GM11168 (cell line): ENCODE results near the gene RAD9A.
"Not testable (repeated sequence)": the region's sequence is repeated elsewhere in the genome, so short reads cannot be mapped to it uniquely, and the experiment has no call there.

ENCODE experiments used
- in situ Hi-C: fragments of 300-500 bp; cut with MboI; formaldehyde crosslinking; loops from one replicate; pipeline ENCODE4 v1.12.0; 2022; ENCODE audit warnings: low sequenced_read_pairs; ENCODE audit not compliant: unreplicated experiment

RAD9A gene

GRCh38 chr11:67419325-67420049 lies 27.7 kb downstream of the RAD9A start:
- in situ Hi-C loops, result no loop called here

- in situ Hi-C loops, result no loop called here
These were observed 28.4 kb downstream of the RAD9A start for GRCh38 chr11:67420147-67420645.

GRCh38 chr11:67420646-67421429 lies 29.1 kb downstream of the RAD9A start:
- in situ Hi-C loops, result no loop called here

- in situ Hi-C loops, result no loop called here
These were observed 29.7 kb downstream of the RAD9A start for GRCh38 chr11:67421430-67422031.

DNA sequence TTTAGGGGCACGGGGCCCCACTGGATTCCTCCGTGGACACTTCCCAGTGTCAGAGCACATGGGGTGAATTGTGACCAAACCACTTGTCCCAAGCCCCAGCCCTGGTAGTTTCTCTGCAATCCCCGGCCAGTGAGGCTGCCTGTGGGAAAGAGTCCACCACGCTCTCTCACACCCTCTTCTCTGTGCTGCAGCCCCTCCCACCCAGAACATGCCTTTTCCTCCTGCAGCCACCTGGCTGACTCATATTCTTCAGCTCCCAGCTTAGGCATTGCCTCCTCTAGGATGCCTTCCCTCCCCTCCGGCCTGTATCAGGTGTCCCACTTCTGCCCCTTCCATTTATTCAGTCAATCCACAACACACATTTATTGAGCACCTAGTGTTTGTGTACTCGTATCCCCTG lies 31.1 kb downstream of the RAD9A start:
- in situ Hi-C loops, result no loop called here

DNA sequence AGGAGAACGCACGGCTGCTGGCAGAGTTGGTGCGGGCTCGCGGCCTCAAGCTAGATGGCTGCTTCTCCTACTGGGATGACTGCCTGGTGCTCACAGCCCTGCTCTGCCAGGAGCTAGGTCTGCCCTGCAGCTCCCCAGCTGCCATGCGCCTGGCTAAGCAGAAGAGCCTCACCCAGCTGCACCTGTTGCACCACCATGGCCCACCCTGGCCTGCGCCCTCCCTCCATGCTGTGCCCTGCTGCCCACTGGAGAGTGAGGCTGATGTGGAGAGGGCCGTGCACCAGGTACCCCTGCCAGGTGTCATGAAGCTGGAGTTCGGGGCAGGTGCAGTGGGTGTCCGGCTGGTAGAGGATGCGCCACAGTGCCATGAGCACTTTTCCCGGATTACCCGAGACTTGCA lies 31.7 kb downstream of the RAD9A start:
- in situ Hi-C loops, result no loop called here

- in situ Hi-C loops, result no loop called here
These were observed 32.3 kb downstream of the RAD9A start for GRCh38 chr11:67423891-67424613.

DNA sequence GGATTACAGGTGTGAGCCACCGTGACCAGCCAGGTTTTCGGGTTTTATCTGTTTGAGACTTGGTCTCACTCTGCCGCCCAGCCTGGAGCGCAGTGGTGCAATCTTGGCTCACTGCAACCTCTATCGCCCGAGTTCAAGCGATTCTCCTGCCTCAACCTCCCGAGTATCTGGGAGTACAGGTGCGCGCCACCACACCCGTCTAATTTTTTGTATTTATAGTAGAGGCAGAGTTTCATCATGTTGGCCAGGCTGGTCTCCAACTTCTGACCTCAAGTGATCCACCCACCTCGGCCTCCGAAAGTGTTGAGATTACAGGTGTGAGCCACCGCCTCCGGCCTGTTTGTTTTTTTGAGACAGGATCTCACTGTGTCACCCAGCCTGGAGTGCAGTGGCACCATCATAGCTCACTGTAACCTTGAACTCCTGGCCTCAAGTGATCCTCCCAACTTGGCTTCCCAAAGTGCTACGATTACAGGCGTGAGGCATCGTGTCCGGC lies 35.6 kb downstream of the RAD9A start:
- in situ Hi-C loops, result not testable (repeated sequence)

DNA sequence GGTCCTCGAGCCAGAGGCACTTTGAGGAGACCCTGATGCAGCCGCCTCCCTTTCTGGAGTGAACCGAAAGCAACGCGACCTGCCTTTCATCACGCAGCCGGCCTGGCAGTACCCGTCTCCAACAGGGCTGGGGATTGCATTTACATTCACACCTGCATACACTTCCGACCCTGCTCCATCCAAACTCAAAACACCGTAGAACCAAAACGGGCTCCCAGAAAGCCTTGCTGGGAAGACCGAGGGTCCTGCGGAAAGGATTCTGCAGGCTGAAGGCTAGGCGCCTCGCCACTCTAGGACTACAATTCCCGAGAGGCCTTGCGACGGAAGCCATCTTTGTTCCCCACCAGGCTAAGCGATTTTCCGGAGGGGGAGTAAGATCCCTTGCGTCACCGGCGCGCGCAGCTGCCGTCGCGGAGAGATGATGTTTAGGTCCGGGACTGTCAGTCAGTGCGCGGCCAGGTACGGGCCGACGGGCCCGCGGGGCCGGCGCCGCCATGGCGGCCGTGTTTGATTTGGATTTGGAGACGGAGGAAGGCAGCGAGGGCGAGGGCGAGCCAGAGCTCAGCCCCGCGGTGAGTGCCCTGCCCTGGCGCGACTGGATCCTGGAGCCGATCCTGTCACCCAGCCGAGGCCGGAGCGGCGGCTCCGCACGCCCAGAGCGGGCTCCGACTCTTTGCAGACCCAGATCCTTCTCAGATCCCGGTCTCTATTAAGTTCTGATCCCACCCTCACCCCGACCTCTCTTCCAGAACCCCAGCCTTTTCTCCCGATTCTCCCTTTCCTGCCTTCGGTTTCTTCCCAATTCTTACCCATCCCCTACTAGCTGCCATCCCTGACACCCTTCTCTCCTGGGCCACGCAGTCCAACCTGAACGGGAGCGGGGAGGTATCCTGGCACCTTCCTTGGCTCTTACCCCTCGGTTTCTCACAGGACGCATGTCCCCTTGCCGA lies 36.5 kb downstream of the RAD9A start, which contains the start of gene RPS6KB2:
Gene RPS6KB2, plus strand, starts transcription at position 443 of the 950 bp plus-strand sequence. Its CDS starts 52 bp downstream, at position 495.
- in situ Hi-C loops, result no loop called here

GRCh38 chr11:67429038-67429668 lies 37.4 kb downstream of the RAD9A start:
- in situ Hi-C loops, result no loop called here

DNA sequence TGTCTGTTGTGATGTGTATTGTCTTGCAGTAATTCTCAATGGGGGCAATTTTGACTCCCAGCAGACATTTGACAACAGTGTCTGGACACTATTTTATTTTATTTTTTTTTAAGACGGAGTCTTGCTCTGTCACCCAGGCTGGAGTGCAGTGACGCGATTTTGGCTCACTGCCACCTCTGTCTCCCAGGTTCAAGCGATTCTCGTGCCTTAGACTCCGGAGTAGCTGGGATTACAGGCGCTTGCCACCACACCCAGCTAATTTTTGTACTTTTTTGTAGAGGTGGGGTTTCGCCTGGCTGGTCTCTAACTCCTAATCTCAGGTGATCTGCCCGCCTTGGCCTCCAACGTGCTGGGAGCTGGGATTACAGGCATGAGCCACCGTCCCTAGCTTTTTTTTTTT lies 37.9 kb downstream of the RAD9A start:
- in situ Hi-C loops, result no loop called here

GRCh38 chr11:67431346-67432249 lies 39.8 kb downstream of the RAD9A start:
- in situ Hi-C loops, result no loop called here

DNA sequence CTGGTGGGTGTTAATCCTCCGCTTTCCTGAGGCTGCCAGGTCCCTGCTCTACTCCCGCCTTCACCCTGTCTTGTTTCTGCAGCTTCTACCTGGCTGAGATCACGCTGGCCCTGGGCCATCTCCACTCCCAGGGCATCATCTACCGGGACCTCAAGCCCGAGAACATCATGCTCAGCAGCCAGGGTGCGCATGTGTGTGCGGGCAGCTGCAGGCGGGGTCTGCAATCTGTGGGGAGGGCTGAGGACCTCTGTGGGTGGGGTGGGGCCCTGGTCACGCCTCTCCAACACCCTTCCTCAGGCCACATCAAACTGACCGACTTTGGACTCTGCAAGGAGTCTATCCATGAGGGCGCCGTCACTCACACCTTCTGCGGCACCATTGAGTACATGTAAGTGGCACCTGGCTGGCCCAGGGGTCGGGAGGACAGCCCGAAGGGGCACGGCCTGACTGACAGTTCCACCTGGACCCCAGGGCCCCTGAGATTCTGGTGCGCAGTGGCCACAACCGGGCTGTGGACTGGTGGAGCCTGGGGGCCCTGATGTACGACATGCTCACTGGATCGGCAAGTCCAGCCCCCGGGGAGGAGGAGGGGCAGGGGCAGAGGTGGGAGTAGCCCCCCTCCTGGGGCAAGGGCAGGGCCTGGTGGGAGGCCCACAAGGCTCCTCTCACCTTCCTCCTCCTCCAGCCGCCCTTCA lies 41.0 kb downstream of the RAD9A start:
- in situ Hi-C loops, result no loop called here

GRCh38 chr11:67433536-67434394 lies 42.0 kb downstream of the RAD9A start:
- in situ Hi-C loops, result no loop called here

DNA sequence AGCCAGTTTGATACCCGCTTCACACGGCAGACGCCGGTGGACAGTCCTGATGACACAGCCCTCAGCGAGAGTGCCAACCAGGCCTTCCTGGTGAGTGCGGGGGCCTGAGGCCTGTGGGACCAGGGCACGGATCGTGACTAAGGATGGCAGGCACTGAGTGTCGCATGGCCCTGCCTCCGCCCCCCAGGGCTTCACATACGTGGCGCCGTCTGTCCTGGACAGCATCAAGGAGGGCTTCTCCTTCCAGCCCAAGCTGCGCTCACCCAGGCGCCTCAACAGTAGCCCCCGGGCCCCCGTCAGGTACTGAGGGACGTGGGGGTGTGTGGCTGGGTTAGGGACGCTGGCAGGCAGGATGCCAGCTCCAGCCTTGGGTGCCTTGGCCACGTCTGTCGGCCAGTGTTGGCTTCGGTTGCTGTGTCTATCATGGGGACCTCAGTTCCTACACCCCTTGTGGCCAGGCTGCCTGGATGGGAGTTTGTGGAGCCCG lies 42.7 kb downstream of the RAD9A start:
- in situ Hi-C loops, result no loop called here
